Fibroblast of lung (primary cell): ENCODE results near the gene FGF18. TPM values are rescaled to one million over a fixed set of nuclear protein-coding genes. Genes with fewer than 3 reads are reported as not detected.

Experiments used
- DNase-seq, 2 donors: peaks; one replicate each; pipeline versions ENCODE4 v3.0.0 to v3.0.0-alpha.2; 2010; ENCODE audit warnings: low read depth in 2 of 2
- H2AFZ ChIP-seq: 2 replicates; pipeline ENCODE4 v1.5.1; 2012; ENCODE audit warnings: low read length, control low read depth, inconsistent platforms
- H3K27ac ChIP-seq: 2 replicates; pipeline ENCODE4 v1.5.1; 2011; ENCODE audit warnings: low read length, control low read depth; ENCODE audit not compliant: insufficient read depth
- H3K27me3 ChIP-seq: 2 replicates; pipeline ENCODE4 v1.5.1; 2011; ENCODE audit warnings: mild to moderate bottlenecking, low read length; ENCODE audit not compliant: control insufficient read depth, insufficient read depth
- H3K36me3 ChIP-seq: 2 replicates; pipeline ENCODE4 v1.5.1; 2011; ENCODE audit warnings: low read length; ENCODE audit not compliant: control insufficient read depth, insufficient read depth
- H3K4me1 ChIP-seq: 2 replicates; pipeline ENCODE4 v1.5.1; 2011; ENCODE audit warnings: low read length; ENCODE audit not compliant: control insufficient read depth, insufficient read depth; ENCODE audit errors: extremely low read depth
- H3K4me2 ChIP-seq: 2 replicates; pipeline ENCODE4 v1.5.1; 2011; ENCODE audit warnings: low read length, control low read depth; ENCODE audit not compliant: insufficient read depth; ENCODE audit errors: extremely low read depth
- H3K4me3 ChIP-seq, 4 experiments: fragments of 200-600 bp in 1 of 4; sonication (generic) in 1 of 4; replicated peaks in 1 of 4; 2 replicates each; pipeline ENCODE4 v1.5.1; 2011 to 2016; ENCODE audit warnings: low read length in 4 of 4, low read depth in 3 of 4, mild to moderate bottlenecking in 3 of 4, control low read depth in 2 of 4, inconsistent platforms in 1 of 4, mixed read lengths in 1 of 4; ENCODE audit not compliant: insufficient read depth in 1 of 4; ENCODE audit errors: control extremely low read depth in 1 of 4
- H3K79me2 ChIP-seq: 2 replicates; pipeline ENCODE4 v1.5.1; 2012; ENCODE audit warnings: mild to moderate bottlenecking, low read length, inconsistent platforms; ENCODE audit not compliant: control insufficient read depth, insufficient read depth
- H3K9ac ChIP-seq: 2 replicates; pipeline ENCODE4 v1.5.1; 2011; ENCODE audit warnings: mild to moderate bottlenecking, low read length, control low read depth; ENCODE audit not compliant: insufficient read depth
- H3K9me3 ChIP-seq: 2 replicates; pipeline ENCODE4 v1.5.1; 2012; ENCODE audit warnings: low read depth, low read length; ENCODE audit not compliant: control insufficient read depth, insufficient read depth
- H4K20me1 ChIP-seq: 2 replicates; pipeline ENCODE4 v1.5.1; 2011; ENCODE audit warnings: low read length; ENCODE audit not compliant: control insufficient read depth, insufficient read depth; ENCODE audit errors: extremely low read depth
- CTCF ChIP-seq, 2 donors: IDR thresholded peaks in 1 of 2; conservative IDR thresholded peaks in 1 of 2; 1 replicate in 1 of 2; 2 replicates in 1 of 2; pipeline ENCODE4 v1.5.1; 2011 to 2012; ENCODE audit warnings: low read length in 2 of 2, control low read depth in 1 of 2, inconsistent platforms in 1 of 2, low read depth in 1 of 2, mild to moderate bottlenecking in 1 of 2
- EZH2 ChIP-seq: IDR thresholded peaks from 2 replicates; pipeline ENCODE4 v1.5.1; 2012; ENCODE audit warnings: low read length, control low read depth, mild to moderate bottlenecking; ENCODE audit errors: missing control alignments
- polyA plus RNA-seq, 2 donors: library from polyadenylated mRNA; depleted of rRNA in 1 of 2; stranded (reverse) in 1 of 2; unstranded in 1 of 2; fragments of >200 nt; gene quantifications; 2 replicates each; pipeline ENCODE4 v1.2.1, GENCODE V29; 2011 to 2012; ENCODE audit warnings: missing spikeins in 1 of 2
- total RNA-seq: library from RNA; depleted of rRNA; stranded (reverse); fragments of >200 nt; gene quantifications from 2 replicates; pipeline ENCODE4 v1.2.1, GENCODE V29; 2014

Gene FGF18
- total and polyA plus RNA-seq, 2 donors (not counting 1 experiment from before 2014, with no cell fraction given): 0.33 to 19.3 TPM

- no peak for TF ChIP-seq EZH2
- no peak for TF ChIP-seq CTCF (conservative IDR thresholded peaks at IDR 0.05 in 1 of 2, IDR thresholded peaks at IDR 0.05 in 1 of 2; ENCODE audit: low read depth in 1 of 2, low read length in 2 of 2)
- Histone ChIP-seq H3K9me3 (no peaks in the 10 kb centered on the region), H3K4me2 (no peak overlapping the region), H3K27me3 (peaks cover 11% of the 10 kb centered on the region), H3K79me2 (no peaks in the 10 kb centered on the region), H2AFZ (no peak overlapping the region), H4K20me1 (no peaks in the 10 kb centered on the region), H3K36me3 (no peaks in the 10 kb centered on the region), H3K4me3 (no peak overlapping the region), H3K4me1 (peaks cover 2% of the 10 kb centered on the region), H3K9ac (no peak overlapping the region), H3K27ac (no peak overlapping the region)
- no peak for DNase-seq
Observed at GRCh38 chr5:171482434-171482730, 62.9 kb downstream of the FGF18 start.

DNA sequence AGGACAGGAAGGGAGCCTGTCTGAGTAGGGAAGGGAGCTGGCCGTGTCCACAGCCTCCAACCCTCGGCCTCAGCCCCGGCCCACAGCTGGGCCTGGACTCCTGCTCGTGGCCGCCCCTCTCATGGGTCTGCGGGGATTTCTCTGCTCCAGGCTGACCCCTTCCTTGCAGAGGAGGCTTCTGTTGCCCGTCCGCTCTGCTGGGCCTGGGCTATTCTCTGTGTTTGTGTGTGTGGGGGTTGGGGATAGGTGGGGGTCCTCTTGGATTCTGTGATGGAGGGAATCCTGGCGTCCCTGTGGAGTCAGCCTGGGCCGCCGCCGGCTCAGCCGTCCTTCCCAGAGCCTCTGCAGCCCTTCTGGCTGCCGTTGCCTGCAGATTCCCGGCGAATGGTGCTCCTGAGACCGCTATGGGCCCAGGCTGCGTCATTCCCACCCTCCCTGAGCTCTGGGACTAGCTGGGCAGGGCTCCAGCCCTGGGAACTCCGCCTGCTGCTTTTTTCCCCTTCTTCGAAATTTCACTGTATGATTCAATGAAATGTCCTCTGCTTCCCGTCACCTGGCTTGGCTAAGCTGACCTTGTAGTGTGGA is 64.2 kb downstream of the FGF18 start:
- TF ChIP-seq CTCF (conservative IDR thresholded peaks at IDR 0.05 in 1 of 2, IDR thresholded peaks at IDR 0.05 in 1 of 2; ENCODE audit: low read depth in 1 of 2, low read length in 2 of 2): no peak
- H3K9me3 ChIP-seq: no peaks in the 10 kb centered on the region
- peak; percentile 86 to 94 for DNase-seq

GRCh38 chr5:171484460-171484899 is 65.0 kb downstream of the FGF18 start:
- peak; percentile 17 to 40 for DNase-seq
- no peaks in the 10 kb centered on the region for H3K79me2 ChIP-seq

More for the DNA sequence above, 64.2 kb downstream of the FGF18 start:
- Histone ChIP-seq H3K4me2 (no peak overlapping the region), H4K20me1 (no peaks in the 10 kb centered on the region), H3K9ac (no peak overlapping the region), H3K27me3 (peaks cover 7% of the 10 kb centered on the region), H2AFZ (no peak overlapping the region), H3K4me3 (no peak overlapping the region), H3K27ac (no peak overlapping the region), H3K36me3 (no peaks in the 10 kb centered on the region), H3K4me1 (peaks cover 2% of the 10 kb centered on the region), H3K79me2 (no peaks in the 10 kb centered on the region)

More at GRCh38 chr5:171484460-171484899, 65.0 kb downstream of the FGF18 start:
- H3K27ac ChIP-seq: no peak overlapping the region
- H4K20me1 ChIP-seq: no peaks in the 10 kb centered on the region
- no peaks in the 10 kb centered on the region for H3K36me3 ChIP-seq
- no peaks in the 10 kb centered on the region for H3K9me3 ChIP-seq
- H3K27me3 ChIP-seq: peaks cover 7% of the 10 kb centered on the region
- no peak overlapping the region for H3K9ac ChIP-seq
- TF ChIP-seq EZH2 (no peak), CTCF (conservative IDR thresholded peaks at IDR 0.05 in 1 of 2, IDR thresholded peaks at IDR 0.05 in 1 of 2; ENCODE audit: low read depth in 1 of 2, low read length in 2 of 2) (peak; percentile 60 to 68)
- H3K4me3 ChIP-seq: no peak overlapping the region
- peaks cover 2% of the 10 kb centered on the region for H3K4me1 ChIP-seq
- no peak overlapping the region for H2AFZ ChIP-seq
- H3K4me2 ChIP-seq: no peak overlapping the region
